Stimulated activated CD4-positive, alpha-beta T cell treated with anti-CD3 and anti-CD28 coated beads, Interleukin-1b, Interleukin-23, amount 100 ng/mL, for 48 hours (primary cell): ENCODE results near the gene KAT7.
"Not testable (repeated sequence)": the region's sequence is repeated elsewhere in the genome, so short reads cannot be mapped to it uniquely, and the experiment has no call there.

ENCODE experiments used
- DNase-seq: peaks from one replicate; pipeline ENCODE4 v3.0.0-alpha.2; 2020

KAT7 gene

DNA sequence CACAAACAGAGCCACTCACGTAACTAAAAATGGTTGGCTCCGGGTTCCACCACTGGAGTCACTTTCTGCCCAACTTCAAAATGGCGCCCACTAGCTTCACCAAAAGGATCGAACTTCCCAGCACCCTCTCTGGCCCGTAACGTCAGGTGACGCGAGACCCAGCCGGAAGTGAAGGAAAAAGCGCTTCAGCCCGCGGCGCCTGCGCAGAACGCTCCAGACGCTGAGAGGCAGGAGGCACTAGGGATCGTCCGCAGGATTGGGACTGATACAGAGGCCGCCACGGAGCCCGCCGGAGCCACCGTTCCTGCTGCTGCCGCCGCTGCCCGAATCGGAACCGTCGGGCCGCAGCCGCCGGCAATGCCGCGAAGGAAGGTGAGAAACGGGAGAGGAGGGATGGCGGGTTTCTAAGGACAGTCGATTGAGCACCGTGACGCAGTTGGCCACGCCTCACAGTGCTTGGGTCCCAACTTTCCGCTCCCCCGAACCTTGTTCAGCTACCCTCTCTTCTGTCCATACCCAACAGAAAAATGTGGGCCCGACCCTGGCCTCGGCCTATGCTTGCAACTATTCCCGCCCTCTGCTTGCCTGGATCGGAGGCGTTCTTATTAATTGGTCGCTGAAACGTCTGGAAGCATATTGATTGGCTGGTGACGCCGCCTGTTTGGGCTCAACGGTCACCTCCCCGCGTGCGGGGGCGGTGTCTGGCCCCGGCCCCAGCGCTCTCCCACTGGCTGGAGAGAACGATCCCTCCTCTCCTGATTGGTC is at the start of gene KAT7:
Gene KAT7, plus strand, starts transcription at position 204 of the 765 bp plus-strand sequence. Its CDS starts 154 bp downstream, at position 358.
- peak; percentile 99 for DNase-seq

DNA sequence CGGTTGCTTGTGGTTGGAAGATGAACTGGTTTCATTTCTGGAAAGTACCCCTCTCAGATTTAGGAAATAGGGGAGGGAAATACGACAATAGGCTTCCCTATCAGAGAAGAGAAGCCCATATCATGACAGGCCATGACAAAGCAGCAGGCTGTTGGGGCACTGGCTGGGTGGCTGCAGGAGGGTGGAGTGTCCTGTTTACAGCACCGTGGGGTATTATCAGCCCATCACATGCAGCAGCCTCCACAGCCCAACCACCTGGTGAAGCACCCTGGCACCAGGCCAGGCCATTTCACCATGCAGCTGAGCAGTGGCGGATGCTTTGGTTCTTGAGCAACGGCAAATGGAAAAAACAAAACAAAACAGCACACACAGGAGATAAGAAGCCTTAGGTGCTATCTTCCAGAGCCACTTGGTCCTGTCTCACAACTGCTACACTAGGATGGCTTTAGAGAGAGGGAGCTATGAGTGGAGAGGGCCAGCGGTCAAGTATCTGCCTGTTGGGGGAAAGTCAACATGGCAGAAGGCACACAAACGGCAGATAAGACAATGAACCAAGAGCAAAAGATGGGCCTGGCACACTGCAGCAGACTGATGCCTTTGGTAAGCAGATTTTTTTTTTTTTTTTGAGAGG is 48.7 kb upstream of the KAT7 start:
- peak; percentile 81 for DNase-seq

DNA sequence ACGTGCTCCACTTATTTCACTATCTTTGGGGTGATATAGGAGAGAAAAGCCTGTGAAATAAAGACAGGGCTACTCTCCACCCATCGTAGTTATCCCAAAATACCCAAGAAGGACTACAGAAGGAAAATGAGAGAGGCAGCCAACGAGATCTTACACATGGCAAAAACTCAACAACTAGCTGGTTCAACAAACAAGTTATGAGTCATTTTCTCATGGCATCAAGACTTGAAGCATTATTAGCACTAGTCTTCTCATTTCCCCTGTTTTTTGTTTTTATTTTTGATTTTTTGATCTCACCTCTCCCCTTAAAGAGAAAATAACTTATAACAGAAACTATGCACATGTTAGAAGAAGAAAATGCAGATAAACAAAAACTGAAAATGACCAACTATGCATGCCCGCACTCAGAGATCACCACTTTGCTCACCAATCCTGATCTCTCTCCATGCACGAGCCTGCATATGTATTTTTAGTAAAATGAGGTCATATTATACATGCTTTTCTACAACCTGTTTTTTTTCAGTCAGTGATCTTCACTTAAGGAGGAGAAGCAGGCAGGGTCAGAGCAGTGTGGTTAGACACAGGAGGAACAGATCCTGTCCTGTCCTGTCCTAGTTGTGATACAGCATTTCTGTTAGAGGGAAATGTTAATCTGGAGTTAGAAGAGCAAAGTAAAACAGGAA is 47.3 kb upstream of the KAT7 start:
- no peak for DNase-seq

- DNase-seq = no peak
These were observed 46.8 kb upstream of the KAT7 start for GRCh38 chr17:49741692-49742076.

- DNase-seq = no peak
These were observed 46.3 kb upstream of the KAT7 start for GRCh38 chr17:49742166-49742638.

GRCh38 chr17:49745175-49746139 is 43.0 kb upstream of the KAT7 start:
- no peak for DNase-seq

- DNase-seq = no peak
These were observed 41.5 kb upstream of the KAT7 start for GRCh38 chr17:49746791-49747490.

- no peak for DNase-seq
These were observed 40.8 kb upstream of the KAT7 start for GRCh38 chr17:49747632-49748031.

DNA sequence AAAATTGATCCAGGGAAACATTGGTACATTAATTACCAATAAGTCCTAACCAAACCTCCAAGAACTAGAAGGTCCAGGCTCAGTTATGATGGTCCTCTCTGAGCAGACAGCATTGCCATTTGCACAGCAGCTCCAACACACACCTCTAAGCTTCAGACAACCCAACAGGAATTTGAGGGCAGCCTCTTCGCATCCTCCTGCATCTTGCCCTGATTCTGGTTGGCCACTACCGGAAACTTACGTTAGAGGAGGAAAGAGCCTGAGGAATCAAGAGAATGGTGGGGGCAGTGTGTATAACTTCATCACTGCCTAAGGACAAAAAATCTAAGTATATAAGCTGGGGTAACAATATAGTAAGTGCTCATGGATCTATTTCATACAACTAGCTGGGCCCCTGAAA is 40.3 kb upstream of the KAT7 start:
- DNase-seq = no peak

GRCh38 chr17:49748791-49749190 is 39.7 kb upstream of the KAT7 start:
- peak; percentile 71 for DNase-seq

GRCh38 chr17:49749730-49750129 is 38.8 kb upstream of the KAT7 start:
- no peak for DNase-seq

- DNase-seq = no peak
These were observed 36.0 kb upstream of the KAT7 start for GRCh38 chr17:49752508-49752907.

- no peak for DNase-seq
These were observed 34.5 kb upstream of the KAT7 start for GRCh38 chr17:49753959-49754391.

- DNase-seq = no peak
These were observed 32.7 kb upstream of the KAT7 start for GRCh38 chr17:49755663-49756283.

DNA sequence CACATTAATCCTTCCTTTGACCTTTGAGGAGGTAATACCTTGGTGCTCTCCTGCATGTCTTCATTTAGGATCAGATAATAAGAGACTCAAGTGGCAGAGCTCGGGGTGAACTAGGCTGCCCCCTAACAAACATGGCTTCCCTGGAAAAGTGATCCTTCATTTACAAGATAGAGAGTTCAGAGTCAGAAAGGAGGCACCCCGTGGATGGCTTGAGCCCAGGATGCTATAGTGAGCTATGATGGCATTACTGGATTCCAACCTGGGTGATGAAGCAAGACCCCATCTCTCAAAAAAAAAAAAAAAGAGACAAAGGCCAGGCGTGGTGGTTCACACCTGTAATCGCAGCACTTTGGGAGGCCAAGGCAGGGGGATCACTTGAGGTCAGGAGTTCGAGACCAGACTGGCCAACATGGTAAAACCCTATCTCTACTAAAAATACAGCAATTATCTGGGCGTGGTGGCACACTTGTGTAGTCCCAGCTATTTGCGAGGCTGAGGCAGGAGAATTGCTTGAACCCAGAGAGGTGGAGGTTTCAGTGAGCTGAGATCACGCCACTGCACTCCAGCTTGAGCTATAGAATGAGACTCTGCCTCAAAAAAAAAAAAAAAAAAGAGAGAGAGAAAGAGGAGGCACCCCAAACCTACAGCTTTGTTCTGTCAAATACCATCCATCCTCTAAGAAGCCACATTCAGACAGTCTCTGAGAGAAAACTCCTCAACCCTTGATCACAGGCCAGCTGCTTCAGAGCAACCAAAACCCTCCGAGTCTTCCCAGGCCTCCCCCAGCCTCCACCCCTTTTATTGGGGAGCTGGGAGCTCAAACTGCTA is 31.9 kb upstream of the KAT7 start:
- no peak for DNase-seq

GRCh38 chr17:49757151-49757777 is 31.2 kb upstream of the KAT7 start:
- no peak for DNase-seq

- DNase-seq = not testable (repeated sequence)
These were observed 29.9 kb upstream of the KAT7 start for GRCh38 chr17:49758464-49759010.

GRCh38 chr17:49759203-49759602 is 29.3 kb upstream of the KAT7 start:
- no peak for DNase-seq

- no peak for DNase-seq
These were observed 28.2 kb upstream of the KAT7 start for GRCh38 chr17:49760296-49760695.
